Measurements from ENCODE around the gene JPH4.

JPH4 gene

GRCh38 chr14:23580152-23580926 is 1.7 kb upstream of the JPH4 start:
- DNase-seq (ENCODE audit: low read depth in 3 of 3, low spot score in 1 of 3), result no peak

- DNase-seq (ENCODE audit: low read depth in 3 of 3, low spot score in 1 of 3), result no peak
These were observed 1.1 kb upstream of the JPH4 start for GRCh38 chr14:23579739-23580138.

GRCh38 chr14:23579311-23579630 is 681 bp upstream of the JPH4 start:
- DNase-seq (ENCODE audit: low read depth in 3 of 3, low spot score in 1 of 3), result no peak

GRCh38 chr14:23577710-23578392 is 739 bp downstream of the JPH4 start:
- no peak for DNase-seq (ENCODE audit: low read depth in 3 of 3, low spot score in 1 of 3)

GRCh38 chr14:23577004-23577681 is 1.4 kb downstream of the JPH4 start:
- no peak for DNase-seq (ENCODE audit: low read depth in 3 of 3, low spot score in 1 of 3)

- no peak for DNase-seq (ENCODE audit: low read depth in 3 of 3, low spot score in 1 of 3)
These were observed 5.1 kb downstream of the JPH4 start for GRCh38 chr14:23573384-23574015.

- DNase-seq (ENCODE audit: low read depth in 3 of 3, low spot score in 1 of 3), result no peak
These were observed 5.8 kb downstream of the JPH4 start for GRCh38 chr14:23572836-23573235.

- DNase-seq (ENCODE audit: low read depth in 3 of 3, low spot score in 1 of 3), result no peak
These were observed 6.1 kb downstream of the JPH4 start for GRCh38 chr14:23572524-23572828.

- no peak for DNase-seq (ENCODE audit: low read depth in 3 of 3, low spot score in 1 of 3)
These were observed 6.7 kb downstream of the JPH4 start for GRCh38 chr14:23571701-23572523.

- DNase-seq (ENCODE audit: low read depth in 3 of 3, low spot score in 1 of 3), result no peak
These were observed 7.6 kb downstream of the JPH4 start for GRCh38 chr14:23570806-23571483.

- no peak for DNase-seq (ENCODE audit: low read depth in 3 of 3, low spot score in 1 of 3)
These were observed 9.0 kb downstream of the JPH4 start for GRCh38 chr14:23569443-23570151.

GRCh38 chr14:23568600-23569331 is 9.8 kb downstream of the JPH4 start:
- no peak for DNase-seq (ENCODE audit: low read depth in 3 of 3, low spot score in 1 of 3)

GRCh38 chr14:23568021-23568599 is 10.5 kb downstream of the JPH4 start:
- DNase-seq (ENCODE audit: low read depth in 3 of 3, low spot score in 1 of 3), result no peak

- DNase-seq (ENCODE audit: low read depth in 3 of 3, low spot score in 1 of 3), result peak; percentile 59 to 76 (median 68)
These were observed 11.2 kb downstream of the JPH4 start, which contains the start of gene AP1G2 for GRCh38 chr14:23567186-23568020. TSS of gene AP1G2 (minus strand) at chr14:23567791. CDS start at chr14:23567314, 477 bp downstream.

GRCh38 chr14:23566778-23567185 is 11.8 kb downstream of the JPH4 start:
- DNase-seq (ENCODE audit: low read depth in 3 of 3, low spot score in 1 of 3), result no peak

- DNase-seq (ENCODE audit: low read depth in 3 of 3, low spot score in 1 of 3), result no peak
These were observed 12.3 kb downstream of the JPH4 start for GRCh38 chr14:23566112-23566777.

GRCh38 chr14:23565626-23566025 is 13.0 kb downstream of the JPH4 start:
- DNase-seq (ENCODE audit: low read depth in 3 of 3, low spot score in 1 of 3), result no peak
